DMS153 (cell line): ENCODE data around the gene AP2B1.

Experiments used
- DNase-seq: peaks from one replicate; lab custom pipeline; 2025; lab: John Stamatoyannopoulos, UW

AP2B1 gene

GRCh38 chr17:35730400-35731005 is 143.4 kb downstream of the AP2B1 start:
- DNase-seq, result no peak

- DNase-seq, result no peak
Measured at GRCh38 chr17:35731239-35731916, 144.3 kb downstream of the AP2B1 start, which contains the start of gene RASL10B. Gene RASL10B (plus strand): TSS chr17:35731639. CDS start chr17:35735185, 3,546 bp downstream.

DNA sequence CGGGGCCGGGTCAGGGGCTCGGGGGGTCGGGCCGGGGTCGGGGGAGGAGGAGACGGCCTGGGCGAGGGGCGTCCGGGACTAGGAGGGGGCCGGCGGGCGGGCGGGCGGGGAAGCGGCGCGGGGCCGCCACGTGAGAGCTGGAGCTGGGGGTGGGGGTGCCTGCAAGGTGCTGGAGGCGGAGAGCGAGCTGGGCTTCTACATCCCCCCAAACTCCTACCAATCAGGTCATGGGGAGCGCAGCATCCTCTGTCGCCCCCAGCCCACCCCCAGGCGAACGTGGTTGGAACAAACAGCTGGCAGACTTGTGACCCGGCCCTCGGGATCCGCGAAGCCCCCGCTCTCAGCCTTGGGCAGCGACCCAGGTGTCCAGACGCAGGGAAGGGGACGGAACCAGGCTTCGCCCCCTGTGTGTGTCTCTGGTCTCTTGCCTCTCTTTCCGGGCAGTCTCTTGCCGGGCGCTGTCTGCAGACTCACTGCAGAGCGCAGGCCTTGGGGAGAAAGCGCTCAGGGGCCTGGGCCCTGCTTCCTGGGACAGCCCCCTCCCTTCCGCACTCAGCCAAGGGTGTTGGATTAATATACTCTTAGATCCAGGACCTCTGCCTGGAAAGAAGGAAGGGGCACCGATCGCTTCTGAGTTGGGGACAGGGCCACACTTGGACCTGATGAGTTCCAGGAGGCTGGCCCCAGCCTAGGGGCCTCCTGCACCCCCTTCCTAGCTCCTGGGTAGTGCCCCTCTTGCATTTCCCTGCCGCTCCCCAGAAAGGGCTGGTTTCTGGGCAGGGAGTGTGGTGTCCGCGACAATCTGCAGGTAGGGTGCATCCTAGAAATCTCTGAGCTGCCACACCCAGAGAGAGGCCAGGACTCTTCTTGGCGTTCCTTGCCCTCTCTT is 145.0 kb downstream of the AP2B1 start:
- DNase-seq, result no peak

DNA sequence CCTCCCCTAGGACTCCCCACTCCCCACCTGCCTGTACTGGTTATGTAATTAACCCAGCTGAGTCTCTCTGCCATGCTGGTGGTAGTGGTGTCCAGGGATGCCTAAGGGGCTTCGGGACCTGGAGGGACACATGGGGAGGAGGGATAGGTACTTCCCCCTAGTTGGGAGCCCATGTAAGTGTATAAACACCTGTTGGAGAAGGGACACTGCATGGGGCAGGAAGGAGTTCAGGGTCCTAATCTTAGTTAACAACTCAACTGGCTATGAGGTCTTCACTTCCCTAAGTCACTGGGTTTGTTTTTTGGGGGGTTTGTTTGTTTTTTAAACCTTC is 145.6 kb downstream of the AP2B1 start:
- DNase-seq, result no peak

DNA sequence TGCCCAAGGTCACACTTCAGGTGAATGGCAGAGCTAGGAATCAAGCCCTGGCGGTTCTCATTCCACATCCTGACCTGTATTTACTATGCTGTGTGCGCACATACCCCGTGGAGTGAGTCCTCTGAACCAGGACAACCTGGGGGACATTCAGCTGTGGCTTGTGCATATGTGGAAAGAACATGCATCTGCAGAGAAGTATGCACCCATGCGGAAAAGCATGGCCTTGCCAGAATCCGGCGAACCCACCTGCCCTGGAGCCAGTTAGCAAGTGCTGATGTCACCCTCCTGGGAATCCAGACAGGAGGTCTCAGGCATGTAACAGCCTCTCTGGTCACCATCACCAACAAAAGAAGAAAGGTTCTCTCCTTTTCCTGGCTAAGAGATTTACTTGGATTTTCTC is 146.2 kb downstream of the AP2B1 start:
- no peak for DNase-seq

GRCh38 chr17:35734396-35734795 is 147.3 kb downstream of the AP2B1 start:
- no peak for DNase-seq

- no peak for DNase-seq
Measured at GRCh38 chr17:35735036-35735805, 148.1 kb downstream of the AP2B1 start.

GRCh38 chr17:35736236-35736635 is 149.1 kb downstream of the AP2B1 start:
- no peak for DNase-seq

DNA sequence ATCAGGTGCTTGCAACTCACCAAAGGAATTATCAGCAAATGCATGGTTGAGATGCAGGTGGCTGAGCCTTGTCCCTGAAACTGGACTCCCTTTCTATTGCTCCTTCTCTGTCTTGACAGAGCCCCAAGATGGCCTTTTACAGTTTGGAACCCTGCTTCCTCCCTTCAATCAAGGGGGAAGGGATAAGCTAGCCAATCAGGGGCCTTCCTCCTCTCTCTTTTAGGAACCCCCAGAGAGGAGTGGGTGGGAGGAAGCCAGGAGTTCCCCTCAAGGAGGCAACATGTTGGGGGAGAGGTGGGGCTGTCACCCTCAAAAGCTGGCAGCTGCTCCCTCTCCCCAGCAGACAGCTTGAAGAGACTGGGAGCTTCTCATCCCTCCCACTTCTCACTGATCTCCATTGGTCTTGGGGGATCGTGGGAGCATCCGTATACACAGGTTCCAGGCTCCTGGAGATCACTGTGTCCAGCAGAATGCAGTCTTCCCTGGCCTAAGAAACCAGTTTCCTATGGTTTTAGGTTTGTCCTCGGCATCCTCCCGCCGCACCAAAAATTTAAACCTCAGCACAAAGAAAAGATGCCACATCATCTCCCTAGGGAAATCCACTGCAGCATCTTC is 151.5 kb downstream of the AP2B1 start:
- DNase-seq, result no peak

DNA sequence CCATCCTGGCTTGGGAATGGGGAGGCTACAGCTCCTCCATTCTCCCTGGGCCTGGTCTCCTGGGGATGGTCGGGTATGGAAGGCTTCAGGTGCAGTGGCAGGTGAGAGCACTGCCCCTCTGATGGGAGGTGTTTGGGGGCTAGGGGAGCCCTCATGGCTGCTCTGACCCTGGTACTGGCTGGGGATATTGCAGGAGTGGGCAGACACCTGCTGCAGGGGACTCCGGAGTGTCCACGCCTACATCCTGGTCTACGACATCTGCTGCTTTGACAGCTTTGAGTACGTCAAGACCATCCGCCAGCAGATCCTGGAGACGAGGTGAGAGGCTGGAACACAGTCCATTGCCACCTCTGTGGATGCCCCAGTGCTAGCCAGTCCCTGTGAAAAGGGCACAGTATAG is 153.1 kb downstream of the AP2B1 start:
- no peak for DNase-seq

GRCh38 chr17:35740997-35741931 is 154.1 kb downstream of the AP2B1 start:
- DNase-seq, result peak; percentile 33

GRCh38 chr17:35742496-35742895 is 155.4 kb downstream of the AP2B1 start:
- DNase-seq, result no peak

GRCh38 chr17:35742896-35743477 is 155.9 kb downstream of the AP2B1 start:
- no peak for DNase-seq

GRCh38 chr17:35743626-35744328 is 156.7 kb downstream of the AP2B1 start:
- no peak for DNase-seq

DNA sequence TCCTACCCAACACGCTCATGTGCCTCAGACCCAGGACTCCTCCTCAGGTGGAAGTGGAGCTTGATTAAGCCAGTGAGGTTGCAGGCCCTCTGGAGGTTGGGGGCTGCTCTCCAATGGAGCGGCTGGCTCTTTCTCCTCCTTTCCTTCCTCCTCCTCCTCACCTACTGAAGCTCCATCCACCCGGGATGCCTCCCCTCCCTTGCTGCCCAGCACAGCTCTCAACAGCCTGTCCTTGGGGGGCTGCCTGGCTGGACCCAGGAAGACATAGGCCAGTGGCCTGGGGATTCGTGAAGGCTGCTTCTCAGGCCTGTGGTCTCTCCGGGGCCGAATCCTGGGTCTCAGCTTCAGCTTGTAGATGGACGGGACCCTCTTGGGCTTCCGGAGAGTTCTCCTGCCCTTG is 157.7 kb downstream of the AP2B1 start:
- DNase-seq, result no peak

GRCh38 chr17:35745246-35745645 is 158.1 kb downstream of the AP2B1 start:
- no peak for DNase-seq

DNA sequence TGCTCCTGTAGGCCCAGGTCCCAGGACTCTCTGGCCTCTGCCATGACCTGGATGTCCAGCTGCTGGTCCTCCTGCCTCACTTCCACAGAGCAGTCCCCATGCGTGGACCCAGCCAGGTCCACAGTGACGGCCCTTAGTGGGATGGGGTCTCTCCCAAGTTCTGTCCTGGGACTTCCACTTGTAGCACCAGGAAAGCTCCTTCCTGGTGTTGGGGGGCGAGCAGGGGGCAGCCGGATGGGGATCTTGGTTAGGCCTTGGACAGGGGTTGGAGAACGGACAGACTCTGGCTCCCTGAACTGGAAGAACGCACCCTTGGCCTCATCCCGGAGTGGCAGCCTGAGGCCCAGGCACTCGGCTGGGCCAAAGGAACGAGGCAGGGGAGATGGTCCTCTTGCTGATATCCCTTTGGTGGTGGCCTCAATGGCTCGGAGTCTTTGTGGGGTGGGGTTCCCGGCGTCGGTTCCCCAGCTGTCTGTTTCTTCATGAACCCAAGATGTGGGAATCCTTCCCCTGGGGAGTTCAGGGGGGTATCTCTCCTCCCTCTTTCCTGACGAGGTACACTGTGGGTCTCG is 158.7 kb downstream of the AP2B1 start:
- DNase-seq, result no peak

DNA sequence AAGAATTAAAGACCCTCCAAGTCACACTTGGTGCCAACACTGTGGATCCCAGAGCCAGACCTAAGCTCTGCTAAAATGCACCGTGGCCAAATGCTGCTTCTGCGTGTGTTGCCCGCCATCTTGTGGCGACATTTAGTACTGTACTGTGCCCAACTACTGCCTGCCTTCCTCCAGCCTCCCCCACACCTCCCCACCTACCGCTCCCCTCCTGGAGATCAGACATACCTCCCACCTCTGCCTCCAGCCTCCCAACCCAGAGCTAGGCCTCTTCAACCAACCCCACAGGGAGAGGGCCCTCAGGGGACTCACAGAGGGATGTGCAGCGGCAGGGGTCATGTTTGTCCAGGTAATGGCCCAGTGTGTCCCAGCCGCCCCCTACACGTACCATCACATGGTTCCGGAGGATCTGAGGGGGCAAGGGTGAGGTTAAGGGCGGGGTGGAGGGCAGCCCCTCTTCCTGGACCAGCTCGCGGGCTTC is 160.5 kb downstream of the AP2B1 start:
- DNase-seq, result peak; percentile 56

GRCh38 chr17:35748341-35748841 is 161.3 kb downstream of the AP2B1 start:
- no peak for DNase-seq
